Measurements from ENCODE around the gene PCDHGA6. TPM values are rescaled to one million over a fixed set of nuclear protein-coding genes. Genes with fewer than 3 reads are reported as not detected.
"Not testable (repeated sequence)": the region's sequence is repeated elsewhere in the genome, so short reads cannot be mapped to it uniquely, and the experiment has no call there.

PCDHGA6 gene
- total RNA-seq, 4 donors from 2014 or later: 3.3 to 7.3 (median 5.3) TPM

DNA sequence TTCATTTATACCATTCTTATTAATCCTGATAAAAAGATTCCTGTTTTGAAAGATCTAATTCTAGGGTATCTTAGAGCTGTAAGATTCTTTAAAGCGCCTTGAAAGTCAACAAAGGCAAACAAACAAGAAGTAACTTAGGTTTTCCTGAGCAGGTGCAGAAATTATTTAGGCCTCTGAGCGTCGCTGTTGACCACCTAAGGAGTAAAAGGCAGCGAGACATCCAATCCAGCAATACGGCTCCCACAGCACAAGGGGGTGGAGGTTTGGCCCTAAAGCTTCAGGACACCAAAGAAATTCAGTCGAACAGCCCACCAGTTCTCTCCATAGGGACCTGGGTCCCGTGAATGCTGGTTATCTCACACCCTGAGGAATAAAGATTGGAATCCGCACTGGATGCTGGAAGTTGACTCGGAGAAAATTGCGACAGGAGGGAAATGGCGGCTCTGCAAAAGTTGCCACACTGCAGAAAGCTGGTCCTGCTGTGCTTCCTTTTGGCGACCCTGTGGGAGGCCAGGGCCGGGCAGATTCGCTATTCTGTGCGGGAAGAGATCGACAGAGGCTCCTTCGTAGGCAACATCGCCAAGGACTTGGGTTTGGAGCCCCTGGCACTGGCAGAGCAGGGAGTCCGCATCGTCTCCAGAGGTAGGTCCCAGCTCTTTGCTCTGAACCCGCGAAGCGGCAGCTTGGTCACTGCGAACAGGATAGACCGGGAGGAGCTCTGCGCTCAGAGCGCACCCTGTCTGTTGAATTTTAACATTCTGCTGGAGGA is 35.0 kb upstream of the PCDHGA6 start, which contains the start of gene PCDHGA2:
TSS of gene PCDHGA2 (plus strand) at position 223 of the 769 bp plus-strand sequence.
- peaks cover 22% of the 10 kb centered on the region for H3K9me3 ChIP-seq
- 15% methylated on average over 22 of the region's 27 CpGs for WGBS
- TF ChIP-seq POLR2A (IDR thresholded peaks at IDR 0.05) (no peak), EP300 (IDR thresholded peaks at IDR 0.05) (no peak), POLR2AphosphoS5 (IDR thresholded peaks at IDR 0.05) (no peak)
- TF ChIP-seq, protein P1, sequence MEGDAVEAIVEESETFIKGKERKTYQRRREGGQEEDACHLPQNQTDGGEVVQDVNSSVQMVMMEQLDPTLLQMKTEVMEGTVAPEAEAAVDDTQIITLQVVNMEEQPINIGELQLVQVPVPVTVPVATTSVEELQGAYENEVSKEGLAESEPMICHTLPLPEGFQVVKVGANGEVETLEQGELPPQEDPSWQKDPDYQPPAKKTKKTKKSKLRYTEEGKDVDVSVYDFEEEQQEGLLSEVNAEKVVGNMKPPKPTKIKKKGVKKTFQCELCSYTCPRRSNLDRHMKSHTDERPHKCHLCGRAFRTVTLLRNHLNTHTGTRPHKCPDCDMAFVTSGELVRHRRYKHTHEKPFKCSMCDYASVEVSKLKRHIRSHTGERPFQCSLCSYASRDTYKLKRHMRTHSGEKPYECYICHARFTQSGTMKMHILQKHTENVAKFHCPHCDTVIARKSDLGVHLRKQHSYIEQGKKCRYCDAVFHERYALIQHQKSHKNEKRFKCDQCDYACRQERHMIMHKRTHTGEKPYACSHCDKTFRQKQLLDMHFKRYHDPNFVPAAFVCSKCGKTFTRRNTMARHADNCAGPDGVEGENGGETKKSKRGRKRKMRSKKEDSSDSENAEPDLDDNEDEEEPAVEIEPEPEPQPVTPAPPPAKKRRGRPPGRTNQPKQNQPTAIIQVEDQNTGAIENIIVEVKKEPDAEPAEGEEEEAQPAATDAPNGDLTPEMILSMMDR (IDR thresholded peaks at IDR 0.05): peak in 1 of 2 donors; percentile 1
- H3K4me3 ChIP-seq: peak within 1 kb of the TSS; percentile 37
- peaks cover 4% of the 10 kb centered on the region for H3K4me1 ChIP-seq
- H3K27me3 ChIP-seq: peaks cover 24% of the 10 kb centered on the region
- no peak for DNase-seq (ENCODE audit: low spot score in 2 of 2)
- H3K36me3 ChIP-seq: no peaks in the 10 kb centered on the region
- no peak within 1 kb of the TSS for H3K27ac ChIP-seq

DNA sequence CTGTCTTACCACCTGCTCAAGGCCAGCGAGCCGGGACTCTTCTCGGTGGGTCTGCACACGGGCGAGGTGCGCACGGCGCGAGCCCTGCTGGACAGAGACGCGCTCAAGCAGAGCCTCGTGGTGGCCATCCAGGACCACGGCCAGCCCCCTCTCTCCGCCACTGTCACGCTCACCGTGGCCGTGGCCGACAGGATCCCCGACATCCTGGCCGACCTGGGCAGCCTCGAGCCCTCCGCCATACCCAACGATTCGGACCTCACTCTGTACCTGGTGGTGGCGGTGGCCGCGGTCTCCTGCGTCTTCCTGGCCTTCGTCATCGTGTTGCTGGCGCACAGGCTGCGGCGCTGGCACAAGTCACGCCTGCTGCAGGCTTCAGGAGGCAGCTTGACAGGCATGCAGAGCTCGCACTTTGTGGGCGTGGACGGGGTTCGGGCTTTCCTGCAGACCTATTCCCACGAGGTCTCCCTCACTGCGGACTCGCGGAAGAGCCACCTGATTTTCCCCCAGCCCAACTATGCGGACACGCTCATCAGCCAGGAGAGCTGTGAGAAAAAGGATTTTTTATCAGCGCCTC is 32.8 kb upstream of the PCDHGA6 start:
- not testable (repeated sequence) for DNase-seq (ENCODE audit: low spot score in 2 of 2); H3K4me3 ChIP-seq; H3K27ac ChIP-seq; H3K4me1 ChIP-seq; H3K36me3 ChIP-seq
- peaks cover 16% of the 10 kb centered on the region for H3K27me3 ChIP-seq
- 69% methylated on average over 11 of the region's 45 CpGs for WGBS
- H3K9me3 ChIP-seq: peaks cover 35% of the 10 kb centered on the region

DNA sequence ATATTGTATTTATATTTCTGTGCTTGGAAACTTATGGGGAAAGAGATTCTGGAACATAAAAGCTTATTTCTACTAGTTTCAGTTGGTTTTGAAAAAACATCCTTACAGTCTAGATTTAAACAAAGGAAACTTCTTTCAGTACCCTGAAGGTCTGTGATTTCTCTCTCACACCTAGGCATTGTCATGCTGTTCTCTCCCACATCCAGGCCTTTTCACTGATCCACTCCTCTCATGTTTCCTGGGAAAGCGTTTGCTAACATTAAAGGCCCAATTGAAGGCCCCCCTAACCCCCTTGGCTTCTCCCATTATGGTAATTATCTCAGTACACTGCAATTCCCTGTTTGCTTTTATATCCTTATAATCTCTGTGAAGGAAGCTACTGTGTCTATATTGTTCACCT is 30.9 kb upstream of the PCDHGA6 start:
- peaks cover 4% of the 10 kb centered on the region for H3K4me1 ChIP-seq
- H3K36me3 ChIP-seq: no peaks in the 10 kb centered on the region
- H3K27me3 ChIP-seq: peaks cover 12% of the 10 kb centered on the region
- no peak overlapping the region for H3K4me3 ChIP-seq
- peaks cover 31% of the 10 kb centered on the region for H3K9me3 ChIP-seq
- TF ChIP-seq POLR2A (IDR thresholded peaks at IDR 0.05) (no peak), EP300 (IDR thresholded peaks at IDR 0.05) (no peak), POLR2AphosphoS5 (IDR thresholded peaks at IDR 0.05) (no peak)
- TF ChIP-seq, protein P1 (IDR thresholded peaks at IDR 0.05): no peak
- no peak overlapping the region for H3K27ac ChIP-seq
- WGBS: 28% methylated on average over 1 of the region's 1 CpG
- DNase-seq (ENCODE audit: low spot score in 2 of 2): no peak

DNA sequence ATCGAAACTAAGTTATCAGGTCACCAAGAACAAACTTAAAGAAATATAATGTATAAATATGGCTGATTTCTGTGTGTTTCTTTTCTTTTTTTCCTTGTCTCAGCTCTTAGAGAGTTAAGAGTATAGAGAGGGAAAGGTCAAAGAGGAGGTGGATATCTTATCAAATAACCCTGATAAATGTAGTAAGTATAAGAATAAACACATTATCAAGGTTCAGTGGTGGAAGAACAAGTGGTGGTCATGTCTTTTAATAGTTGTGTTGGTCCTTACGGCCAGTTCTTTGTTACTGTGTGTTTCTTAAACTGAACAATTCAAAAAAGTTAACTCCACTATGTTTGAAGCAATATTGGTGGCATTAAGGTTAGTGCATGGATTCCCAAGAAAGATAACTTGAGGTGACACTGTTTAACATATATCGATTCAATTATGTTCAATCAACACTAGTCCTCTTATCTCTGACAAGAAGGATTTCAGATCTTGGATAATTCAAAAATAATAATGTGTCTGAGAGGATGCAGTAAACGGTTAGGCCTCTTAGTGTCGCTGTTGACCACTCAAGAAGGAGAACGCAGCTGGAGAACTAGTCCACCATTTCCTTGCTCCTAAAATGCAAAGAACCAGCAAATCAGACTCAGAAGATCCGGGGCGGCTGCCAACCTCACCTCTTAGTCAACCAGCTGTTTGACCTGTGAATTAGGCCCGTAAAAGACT is 30.3 kb upstream of the PCDHGA6 start, which contains the start of gene PCDHGA3:
TSS of gene PCDHGA3 (plus strand) at position 588 of the 711 bp plus-strand sequence. CDS start 205 bp downstream, outside the sequence.
- H3K27me3 ChIP-seq: peaks cover 8% of the 10 kb centered on the region
- H3K4me3 ChIP-seq: peak within 1 kb of the TSS; percentile 17
- H3K4me1 ChIP-seq: peaks cover 4% of the 10 kb centered on the region
- peaks cover 26% of the 10 kb centered on the region for H3K9me3 ChIP-seq
- WGBS: 27% methylated on average over 9 of the region's 9 CpGs
- no peaks in the 10 kb centered on the region for H3K36me3 ChIP-seq
- TF ChIP-seq, protein P1 (IDR thresholded peaks at IDR 0.05): no peak
- TF ChIP-seq POLR2AphosphoS5 (IDR thresholded peaks at IDR 0.05) (no peak), POLR2A (IDR thresholded peaks at IDR 0.05) (no peak), EP300 (IDR thresholded peaks at IDR 0.05) (no peak)
- H3K27ac ChIP-seq: no peak within 1 kb of the TSS
- DNase-seq (ENCODE audit: low spot score in 2 of 2): no peak

DNA sequence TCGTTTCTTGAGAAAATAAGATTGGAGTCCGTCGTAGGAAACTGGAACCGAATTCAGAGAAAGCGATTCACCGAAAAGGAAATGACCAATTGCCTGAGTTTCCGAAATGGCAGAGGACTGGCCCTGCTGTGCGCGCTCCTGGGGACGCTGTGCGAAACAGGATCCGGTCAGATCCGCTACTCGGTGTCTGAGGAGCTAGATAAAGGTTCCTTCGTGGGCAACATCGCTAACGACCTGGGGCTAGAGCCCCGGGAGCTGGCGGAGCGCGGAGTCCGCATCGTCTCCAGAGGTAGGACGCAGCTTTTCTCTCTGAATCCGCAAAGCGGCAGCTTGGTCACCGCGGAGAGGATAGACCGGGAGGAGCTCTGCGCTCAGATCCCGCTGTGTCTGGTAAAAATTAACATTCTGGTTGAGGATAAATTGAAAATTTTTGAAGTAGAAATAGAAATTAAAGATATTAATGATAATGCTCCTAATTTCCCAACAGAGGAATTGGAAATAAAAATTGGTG is 29.7 kb upstream of the PCDHGA6 start:
- WGBS: 25% methylated on average over 31 of the region's 31 CpGs
- no peak for DNase-seq (ENCODE audit: low spot score in 2 of 2)
- H3K4me1 ChIP-seq: peaks cover 1% of the 10 kb centered on the region
- no peak overlapping the region for H3K27ac ChIP-seq
- no peaks in the 10 kb centered on the region for H3K36me3 ChIP-seq
- H3K27me3 ChIP-seq: peaks cover 6% of the 10 kb centered on the region
- peaks cover 23% of the 10 kb centered on the region for H3K9me3 ChIP-seq
- TF ChIP-seq POLR2AphosphoS5 (IDR thresholded peaks at IDR 0.05): no peak
- TF ChIP-seq, protein P1 (IDR thresholded peaks at IDR 0.05): no peak
- no peak for TF ChIP-seq POLR2A (IDR thresholded peaks at IDR 0.05)
- TF ChIP-seq EP300 (IDR thresholded peaks at IDR 0.05): no peak
- peak overlapping the region; percentile 17 for H3K4me3 ChIP-seq

All from suprapubic skin (tissue), 4 donors.